HG03103 (cell line): ENCODE results near the gene RASA2.

ENCODE experiments used
- ATAC-seq: cut with Tn5 transposase; IDR thresholded peaks from one replicate; pipeline ENCODE4 v1.9.1; 2021; ENCODE audit warnings: low read depth; ENCODE audit not compliant: unreplicated experiment

The RASA2 gene

DNA sequence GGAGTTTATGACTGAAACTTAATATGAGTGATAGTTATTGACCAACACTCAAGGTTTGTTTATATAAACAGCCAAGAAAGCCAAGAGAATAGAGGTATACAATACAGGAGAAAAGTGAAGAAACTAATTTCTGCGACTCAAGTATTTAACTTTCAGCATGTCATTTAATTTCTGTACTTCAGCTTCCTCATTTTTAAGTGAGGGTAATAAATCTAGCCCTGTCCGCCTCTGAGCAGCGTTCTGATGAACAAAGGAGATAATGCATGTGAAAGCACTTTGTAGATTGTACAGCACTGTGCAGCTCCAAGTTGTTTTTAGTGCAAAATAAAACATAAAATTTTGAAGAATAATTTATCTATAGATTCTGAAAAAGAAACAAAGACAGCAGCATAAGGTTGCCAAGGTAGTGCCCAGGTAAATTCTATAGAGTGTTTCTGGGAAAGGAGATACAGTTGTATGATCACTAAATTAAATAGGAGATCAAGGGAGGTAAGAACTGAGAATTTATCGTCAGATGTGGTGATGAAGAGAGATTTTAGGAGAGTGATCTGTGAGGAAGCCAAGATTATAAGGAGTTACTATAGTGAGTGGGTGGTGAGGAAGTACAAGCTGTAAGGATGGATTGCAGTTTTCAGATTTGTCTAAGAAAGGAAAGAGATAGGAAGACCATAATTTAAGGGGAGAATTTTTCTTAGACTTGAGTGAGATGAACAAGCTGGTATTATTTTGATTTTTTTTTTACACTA is 71.3 kb downstream of the RASA2 start:
- no peak for ATAC-seq

DNA sequence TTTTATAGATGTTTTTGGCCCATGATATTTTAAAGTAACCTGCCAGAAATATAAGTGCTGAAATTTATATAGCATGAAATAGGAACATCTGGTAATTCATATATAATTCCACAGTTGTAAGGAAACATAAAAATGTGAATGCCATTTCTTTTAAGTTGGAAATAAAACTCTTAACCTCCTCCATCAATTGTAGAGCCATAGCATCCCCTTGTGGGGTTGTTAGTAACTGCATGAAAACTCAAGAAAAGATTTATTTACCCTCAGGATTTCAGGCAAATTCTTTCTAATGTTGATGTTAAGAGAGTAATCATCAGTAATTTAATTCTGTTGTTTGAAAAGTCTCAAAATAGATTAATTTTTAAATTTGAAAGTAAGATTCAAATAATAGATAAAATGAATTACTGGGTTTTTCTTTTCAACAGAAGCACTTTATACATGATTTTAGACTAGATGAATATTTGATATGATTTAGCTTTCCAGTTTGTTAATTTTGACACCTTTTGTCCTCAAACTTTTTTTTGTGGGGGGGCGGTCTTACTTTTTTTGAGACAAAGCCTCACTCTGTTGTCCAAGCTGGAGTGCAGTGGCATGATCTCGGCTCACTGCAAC is 74.7 kb downstream of the RASA2 start:
- no peak for ATAC-seq

DNA sequence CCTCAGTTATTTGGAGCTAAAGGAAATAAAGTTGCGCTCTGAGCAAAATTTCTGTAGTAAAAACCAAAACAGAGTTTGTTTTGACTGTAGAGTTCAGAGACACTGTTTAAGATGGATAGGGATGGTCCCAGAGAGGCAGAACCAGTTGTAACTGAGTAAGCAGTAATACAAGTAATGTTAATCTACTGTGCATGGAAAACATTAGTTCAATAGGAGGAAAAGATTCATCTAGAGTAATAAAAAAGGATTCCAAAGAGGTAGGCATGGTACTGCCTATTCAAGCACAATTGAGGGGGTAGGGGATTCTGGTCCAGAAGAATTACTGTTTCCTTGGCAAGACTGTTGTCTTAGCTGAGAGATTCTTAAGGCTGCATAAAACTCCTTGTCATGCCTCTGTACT is 77.4 kb downstream of the RASA2 start:
- no peak for ATAC-seq

DNA sequence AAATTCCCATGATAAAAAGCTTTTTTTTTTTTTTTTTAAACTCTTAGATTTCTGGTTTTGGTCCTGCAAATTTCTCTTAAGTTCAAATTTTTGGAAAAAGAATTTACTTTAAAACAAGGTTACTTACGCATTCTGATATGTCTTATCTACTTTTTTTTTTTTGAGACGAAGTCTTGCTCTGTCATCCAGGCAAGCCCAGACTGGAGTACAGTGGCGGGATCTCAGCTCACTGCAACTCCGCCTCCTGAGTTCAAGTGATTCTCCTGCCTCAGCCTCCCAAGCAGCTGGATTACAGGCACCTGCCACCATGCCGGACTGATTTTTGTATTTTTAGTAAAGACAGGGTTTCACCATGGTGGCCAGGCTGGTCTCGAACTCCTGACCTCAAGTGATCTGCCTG is 83.2 kb downstream of the RASA2 start:
- ATAC-seq, result no peak

DNA sequence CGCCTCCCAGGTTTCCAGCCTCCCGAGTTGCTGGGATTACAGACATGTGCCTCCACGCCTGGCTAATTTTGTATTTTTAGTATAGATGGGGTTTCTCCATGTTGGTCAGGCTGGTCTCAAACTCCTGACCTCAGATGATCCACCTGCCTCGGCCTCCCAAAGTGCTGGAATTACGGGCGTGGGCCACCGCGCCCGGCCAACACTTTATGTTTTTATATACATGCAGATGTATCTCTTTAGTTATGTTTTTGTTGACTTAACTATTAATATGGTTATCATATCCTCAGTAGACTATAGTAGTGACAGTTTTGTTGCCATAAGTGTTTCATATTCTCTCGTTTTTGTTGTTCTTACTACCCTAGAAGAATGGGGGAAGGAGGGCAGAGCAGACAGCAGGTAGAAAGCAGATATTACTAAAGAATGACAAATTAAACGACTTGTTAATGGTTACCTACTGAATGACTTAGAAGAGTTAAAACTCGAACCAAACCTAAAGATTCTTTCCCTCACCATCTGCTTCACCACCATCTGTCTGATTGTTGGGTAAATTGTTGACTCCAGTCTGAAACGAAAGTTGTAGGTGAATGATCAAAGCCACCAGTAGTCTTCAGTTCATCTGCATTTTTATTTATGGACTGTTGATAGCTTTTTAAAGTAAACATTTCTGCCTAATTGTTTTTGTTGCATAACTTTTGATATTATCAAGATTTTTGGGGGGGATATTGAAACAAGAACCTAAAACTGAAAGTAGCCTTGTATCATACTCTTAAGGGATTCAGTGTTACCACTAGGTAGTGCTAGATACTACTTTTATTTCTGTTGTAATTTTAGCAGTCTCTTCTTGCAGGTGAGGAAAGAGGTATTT is 89.3 kb downstream of the RASA2 start:
- ATAC-seq, result no peak

DNA sequence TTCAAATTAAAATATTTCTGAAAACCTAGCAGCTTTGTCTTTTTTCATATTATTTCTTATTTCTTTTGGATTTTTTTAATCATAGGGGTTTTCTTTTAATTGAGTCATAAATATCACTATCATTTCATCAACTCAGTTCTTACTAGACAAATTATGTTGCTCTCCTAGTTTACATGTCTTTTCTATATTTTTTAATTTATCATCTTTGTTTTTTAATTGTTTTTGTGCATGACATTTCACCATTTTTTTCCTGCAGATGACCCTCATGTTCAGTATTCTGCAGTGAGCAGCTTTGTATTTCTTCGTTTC is 89.9 kb downstream of the RASA2 start:
- no peak for ATAC-seq

DNA sequence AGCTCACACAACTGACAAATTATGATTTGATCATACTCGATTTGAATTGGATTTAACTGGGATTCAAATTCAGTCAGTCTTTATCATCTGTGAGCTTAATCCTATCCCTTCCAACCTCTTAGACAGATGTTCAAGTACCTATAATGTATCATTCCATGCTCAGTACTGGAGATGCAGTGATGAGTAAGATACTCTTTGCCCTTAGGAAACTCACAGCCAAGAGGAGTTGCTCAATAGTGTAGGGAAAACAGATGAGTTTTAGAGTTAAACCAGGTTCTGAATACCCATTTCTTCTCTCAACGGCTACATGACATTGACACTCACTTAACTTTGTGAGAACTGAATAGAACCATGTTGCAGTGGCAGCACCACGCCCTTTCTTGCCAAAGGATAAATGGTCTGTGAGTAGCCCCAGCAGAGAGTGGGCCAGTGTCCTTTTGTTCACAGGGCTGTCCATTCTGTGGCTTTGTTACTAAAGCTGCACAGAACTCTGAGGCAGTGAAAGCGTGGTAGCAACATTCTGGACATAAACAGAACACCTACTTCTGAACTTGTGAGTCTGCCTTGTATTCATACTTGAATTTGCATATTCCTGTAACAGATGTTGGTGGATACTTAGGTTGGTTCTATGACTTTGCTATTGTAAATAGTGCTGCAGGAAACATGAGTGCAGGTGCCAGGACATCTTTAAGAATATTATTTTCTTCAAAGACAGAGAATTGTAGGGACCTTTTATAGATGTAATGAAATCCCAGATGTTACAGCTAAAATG is 91.6 kb downstream of the RASA2 start:
- ATAC-seq, result no peak

DNA sequence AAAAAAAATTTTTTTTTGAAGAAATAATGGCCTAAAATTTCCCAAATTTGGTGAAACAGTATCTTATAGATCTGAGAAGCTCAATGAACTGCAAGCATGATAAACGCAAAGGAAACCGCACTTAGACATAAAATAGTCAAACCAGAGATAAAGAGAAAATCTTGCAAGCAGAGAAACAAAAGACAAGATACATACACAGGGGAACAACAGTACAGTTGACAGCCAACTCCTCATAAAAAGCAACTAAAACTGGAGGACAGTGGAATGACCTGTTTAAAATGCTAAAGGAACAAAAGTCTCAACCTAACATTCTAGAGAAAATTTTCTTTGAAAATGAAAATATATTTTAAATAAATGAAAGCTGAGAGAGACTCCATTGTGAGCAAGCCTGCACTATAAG is 107.5 kb downstream of the RASA2 start:
- no peak for ATAC-seq

DNA sequence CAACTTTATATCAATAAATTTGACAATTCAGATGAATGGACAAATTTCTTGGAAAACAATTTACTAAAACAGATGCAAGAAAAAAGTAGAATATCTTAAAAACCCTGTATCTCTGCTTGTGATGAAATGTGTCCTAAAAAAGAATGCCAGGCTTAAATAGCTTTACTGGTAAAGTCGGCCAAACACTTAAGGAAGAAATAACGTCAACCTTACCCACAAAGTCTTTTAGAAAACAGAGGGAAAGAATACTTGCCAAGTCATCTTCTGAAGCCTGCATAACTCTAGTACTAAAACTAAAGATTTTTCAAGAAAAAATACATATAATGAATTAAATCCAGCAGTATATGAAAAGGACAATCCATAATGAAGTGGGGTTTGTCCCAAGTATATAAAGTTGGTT is 111.1 kb downstream of the RASA2 start:
- ATAC-seq, result no peak

DNA sequence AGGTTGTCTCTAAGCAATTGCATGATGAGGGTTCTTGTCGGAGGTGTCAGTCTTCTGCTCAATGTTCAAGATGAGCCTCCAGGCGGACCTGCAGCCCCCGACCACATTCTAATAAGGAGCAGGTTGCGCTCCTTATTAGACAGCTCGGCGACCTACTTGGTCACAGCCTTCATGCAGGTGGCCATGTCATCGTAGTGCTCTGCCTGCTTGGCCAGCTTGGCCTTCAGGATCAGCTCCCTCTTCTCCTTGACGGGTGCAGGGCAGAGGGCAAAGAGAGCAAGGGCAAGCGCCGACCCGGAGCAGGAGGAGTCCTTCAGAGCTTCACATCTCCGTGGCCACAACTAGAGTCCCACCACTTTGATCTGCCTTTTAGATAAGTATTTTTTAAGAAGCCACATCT is 113.5 kb downstream of the RASA2 start:
- ATAC-seq, result no peak

DNA sequence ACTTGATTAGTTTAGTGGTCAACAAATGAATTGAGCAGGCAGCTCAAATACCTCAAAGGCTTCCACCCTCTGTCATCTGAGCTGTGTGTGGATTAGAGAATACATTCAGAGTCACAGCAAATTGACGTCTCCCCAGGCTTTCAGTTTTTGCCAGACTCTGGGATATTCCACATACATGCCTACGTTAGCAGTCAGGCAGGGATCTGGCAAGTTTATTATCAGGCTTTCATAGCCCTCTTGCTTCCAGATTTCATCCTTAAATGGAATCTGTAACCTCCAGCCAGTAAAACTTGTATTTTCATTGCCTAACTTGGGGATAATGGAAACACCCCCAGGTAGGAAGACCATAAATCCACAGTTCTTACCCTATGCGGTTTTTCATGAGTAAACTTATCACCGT is 115.9 kb downstream of the RASA2 start:
- ATAC-seq, result no peak

DNA sequence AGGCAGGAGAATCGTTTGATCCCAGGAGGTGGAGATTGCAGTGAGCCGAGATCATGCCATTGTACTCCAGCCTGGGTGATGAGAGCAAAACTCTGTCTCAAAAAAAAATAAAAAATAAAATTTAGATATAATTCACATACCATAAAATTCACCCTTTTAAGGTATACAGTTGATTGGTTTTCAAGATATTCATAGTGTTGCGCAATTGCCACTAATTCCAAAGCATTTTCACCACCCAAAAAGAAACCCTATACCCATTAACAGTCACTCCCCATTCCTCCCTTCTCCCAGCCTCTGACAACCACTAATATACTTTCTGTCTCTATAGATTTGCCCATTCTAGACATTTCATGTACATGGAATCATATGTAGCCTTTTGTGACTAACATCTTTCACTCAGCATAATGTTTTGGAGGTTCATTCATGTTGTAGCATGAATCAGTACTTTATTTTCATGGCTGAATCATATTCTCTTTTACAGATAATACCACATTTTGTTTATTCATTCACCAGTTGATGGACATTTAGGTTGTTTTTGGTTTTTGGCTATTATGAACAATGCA is 116.7 kb downstream of the RASA2 start:
- ATAC-seq, result no peak

DNA sequence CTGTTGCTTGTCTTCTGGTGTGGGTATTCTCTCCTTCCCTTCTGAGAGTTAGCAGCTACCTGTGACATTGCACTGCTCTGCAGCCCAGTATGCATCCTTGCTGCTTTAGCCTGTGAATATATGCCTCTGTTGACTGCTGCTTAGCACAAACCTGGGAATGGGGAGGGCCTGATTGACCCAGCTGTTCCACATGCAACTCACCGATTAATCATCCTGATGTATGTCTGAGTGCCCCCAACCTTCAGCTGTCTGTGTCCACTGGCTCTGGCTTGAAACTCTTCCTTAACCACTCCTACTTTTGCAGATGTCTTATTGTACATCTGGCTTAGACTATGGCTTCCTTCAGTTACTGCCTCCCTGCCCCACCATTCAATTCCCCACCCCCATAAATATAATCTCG is 119.1 kb downstream of the RASA2 start:
- ATAC-seq, result no peak

DNA sequence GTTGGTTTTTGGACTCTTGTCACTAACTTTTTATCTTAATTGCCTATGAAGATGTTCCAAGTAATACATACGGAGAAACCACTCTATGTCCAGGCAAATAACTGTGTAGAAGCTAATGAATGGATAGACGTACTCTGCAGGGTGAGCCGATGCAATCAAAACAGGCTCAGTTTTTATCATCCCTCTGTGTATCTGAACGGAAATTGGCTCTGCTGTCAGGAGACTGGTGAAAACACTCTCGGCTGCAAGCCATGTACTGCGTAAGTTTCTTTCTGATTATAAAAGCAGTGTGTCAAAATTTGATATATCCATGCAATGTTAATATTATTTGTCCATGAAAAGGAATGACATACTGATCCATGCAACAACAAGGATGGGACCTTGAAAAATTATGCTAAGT is 121.6 kb downstream of the RASA2 start:
- no peak for ATAC-seq

DNA sequence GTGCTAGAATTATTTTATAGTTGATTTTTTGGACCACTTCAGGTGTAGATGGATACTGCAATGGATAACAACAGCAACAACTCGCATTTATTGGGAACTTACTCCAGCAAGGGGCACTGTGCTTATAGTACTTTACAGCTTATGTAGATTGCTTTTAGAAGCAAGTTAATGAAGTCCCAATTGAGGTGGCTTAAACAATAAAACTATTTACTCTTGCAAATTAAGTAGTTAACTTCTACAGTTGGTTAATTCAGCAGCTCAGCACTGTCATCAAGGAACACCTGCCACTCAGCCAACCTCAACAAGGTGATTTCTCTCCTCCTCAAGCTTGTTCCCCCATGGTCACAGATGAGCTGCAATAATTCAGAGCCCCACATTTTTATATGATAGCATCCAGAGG is 124.1 kb downstream of the RASA2 start:
- ATAC-seq, result no peak

DNA sequence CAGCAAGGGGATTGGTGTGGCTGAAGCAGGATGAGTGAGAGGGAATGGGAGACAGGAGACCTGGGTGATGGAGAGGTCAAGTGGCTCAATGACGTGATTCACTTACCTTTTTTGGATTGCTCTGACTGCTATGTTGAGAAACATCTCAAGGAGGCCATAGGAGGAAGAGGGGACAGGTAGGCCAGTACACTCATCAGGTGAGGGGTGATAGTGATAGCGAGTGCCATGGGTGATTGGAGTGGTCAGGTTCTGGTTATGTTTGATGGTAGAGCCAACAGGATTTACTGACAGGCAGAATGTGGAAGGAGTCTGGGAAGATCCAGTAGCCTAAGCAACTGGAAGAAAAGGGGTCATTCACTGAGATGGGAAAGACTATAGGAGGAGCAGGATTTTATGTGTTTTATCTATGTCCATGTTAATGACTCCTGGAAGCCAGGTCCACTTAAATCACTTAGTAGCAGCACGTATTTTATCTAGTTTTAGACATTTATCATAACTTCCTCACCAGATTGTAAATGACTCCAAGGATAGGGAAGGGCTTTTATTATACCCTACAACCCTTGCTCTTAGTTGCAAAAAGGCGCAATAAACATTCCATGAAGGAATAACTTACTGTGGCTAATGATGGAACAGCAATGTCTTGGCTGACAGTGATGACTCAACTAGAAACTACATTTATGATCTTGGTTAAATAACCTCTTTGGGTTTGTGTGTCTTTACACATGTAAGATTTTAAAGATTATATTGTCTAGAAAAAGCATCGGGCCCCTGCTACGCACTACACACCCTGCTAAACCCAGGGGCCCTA is 131.5 kb downstream of the RASA2 start:
- no peak for ATAC-seq

DNA sequence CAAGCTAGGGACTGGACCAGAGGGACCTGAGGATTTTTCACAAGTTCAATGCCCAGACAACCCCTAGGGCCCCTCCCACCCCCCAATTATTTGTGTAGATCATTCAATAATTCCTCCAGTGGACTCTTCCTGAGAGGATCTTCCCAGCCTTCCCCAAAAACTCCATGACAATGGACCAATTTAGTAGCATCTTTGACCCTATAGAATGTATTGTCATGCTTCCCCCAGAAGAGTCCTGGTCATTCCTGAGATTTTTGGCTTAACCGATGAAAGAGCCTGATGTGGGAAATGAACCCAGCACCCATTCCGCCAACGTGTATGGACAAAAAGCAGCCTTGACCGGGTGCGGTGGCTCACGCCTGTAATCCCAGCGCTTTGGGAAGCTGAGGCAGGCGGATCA is 132.1 kb downstream of the RASA2 start:
- no peak for ATAC-seq

DNA sequence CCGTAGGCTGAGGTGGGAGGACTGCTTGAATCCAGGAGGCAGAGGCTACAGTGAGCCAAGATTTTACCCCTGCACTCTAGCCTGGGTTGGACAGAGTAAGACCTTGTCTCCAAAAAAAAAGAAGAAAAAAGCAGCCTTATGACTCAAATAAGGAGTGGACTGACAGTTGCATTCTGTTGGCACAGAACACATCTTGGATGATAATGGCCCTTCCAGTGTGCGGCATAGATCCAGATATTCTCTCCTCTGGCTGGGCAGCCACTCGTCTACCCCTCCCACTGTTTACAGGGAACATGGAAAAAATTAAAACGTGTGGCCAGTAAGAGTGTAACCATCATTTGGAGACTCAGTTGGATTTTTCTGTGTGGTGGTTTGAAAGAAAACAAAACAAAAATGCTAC is 132.6 kb downstream of the RASA2 start:
- no peak for ATAC-seq

DNA sequence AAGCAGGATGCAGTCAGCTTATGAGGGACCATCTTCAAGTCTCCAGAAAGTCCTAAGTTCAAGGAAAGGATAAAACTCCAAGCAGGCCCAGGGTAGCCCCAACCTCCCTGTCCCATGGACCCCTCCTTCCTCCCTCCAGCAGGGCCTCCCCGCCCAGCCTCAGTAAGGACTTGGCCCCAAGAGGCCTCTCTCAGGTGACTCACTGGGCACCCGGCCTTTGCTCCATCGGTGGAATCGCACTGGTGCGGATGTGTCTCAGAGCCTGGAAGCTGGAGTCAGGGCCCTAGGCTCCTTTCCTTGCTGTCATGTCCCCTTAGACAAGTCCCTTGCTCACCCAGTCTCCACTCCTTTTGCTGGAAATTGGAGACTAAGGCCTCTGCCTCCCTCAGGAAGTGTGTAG is 136.9 kb downstream of the RASA2 start:
- ATAC-seq, result no peak

DNA sequence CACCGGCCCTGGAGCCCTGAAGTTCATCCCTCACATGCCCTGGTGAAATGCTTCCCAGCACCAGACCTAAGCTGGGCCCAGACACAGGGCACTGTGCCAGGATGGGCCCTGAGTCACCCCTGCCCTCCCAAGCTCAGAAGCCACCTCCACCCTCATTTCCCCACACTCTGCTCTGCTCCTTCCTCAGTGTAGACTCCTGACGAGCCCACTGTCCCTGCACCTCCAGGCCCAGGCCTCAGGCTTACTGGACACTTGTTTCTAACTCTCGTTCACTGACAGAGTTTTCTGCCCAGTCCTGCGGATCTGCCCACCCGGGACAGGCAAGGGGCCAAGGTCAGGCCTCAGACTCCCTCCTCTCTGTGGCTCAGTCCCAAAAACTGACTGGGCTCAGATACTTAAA is 138.7 kb downstream of the RASA2 start:
- ATAC-seq, result no peak
